ENCODE measurements around the gene PTEN. TPM values are rescaled to one million over a fixed set of nuclear protein-coding genes. Genes with fewer than 3 reads are reported as not detected.
"Not testable (repeated sequence)": the region's sequence is repeated elsewhere in the genome, so short reads cannot be mapped to it uniquely, and the experiment has no call there.

PTEN gene
- total and polyA plus RNA-seq, 2 donors (not counting 3 experiments of a cell fraction or from before 2014, with no cell fraction given) = 8.0 to 76.9 TPM

GRCh38 chr10:87852089-87852488 lies 11.3 kb upstream of the PTEN start:
- FAIRE-seq (no peak), DNase-seq (ENCODE audit: low read depth, low spot score) (no peak)
- H3K4me3 ChIP-seq (replicated peaks in 1 of 3; ENCODE audit: insufficient read depth in 1 of 3, low read depth in 1 of 3, low read length in 3 of 3) = no peak overlapping the region
- no peaks in the 10 kb centered on the region for H3K27me3 ChIP-seq (ENCODE audit: control insufficient read depth in 2 of 2, insufficient read depth in 2 of 2, low read length in 2 of 2)
- ChIA-PET CTCF (interaction anchor here (1.0 to 5.9 kb wide), 5 partner anchors 262 to 701 kb away, joined by 3 to 103 read pairs (median 15); no protein-coding TSS in a partner anchor), POLR2A (no interaction called here)
- TF ChIP-seq MAX (IDR thresholded peaks at IDR 0.05; ENCODE audit: insufficient read depth, insufficient read length) (no peak), GATA2 (IDR thresholded peaks at IDR 0.05; ENCODE audit: insufficient read depth, insufficient read length, low read depth, low read length) (no peak), MYC (IDR thresholded peaks at IDR 0.05; ENCODE audit: low read depth, low read length) (no peak), CTCF (IDR thresholded peaks at IDR 0.05; ENCODE audit: extremely low read depth in 1 of 2, insufficient read depth in 1 of 2, low read depth in 1 of 2, low read length in 2 of 2) (no peak), JUN (IDR thresholded peaks at IDR 0.05; ENCODE audit: borderline replicate concordance, insufficient read depth, insufficient read length, low read depth) (no peak), FOS (IDR thresholded peaks at IDR 0.05; ENCODE audit: borderline replicate concordance, insufficient read depth, low read length) (no peak), POLR2A (IDR thresholded peaks at IDR 0.05; ENCODE audit: low read depth, low read length) (no peak), POLR2AphosphoS5 (IDR thresholded peaks at IDR 0.05; ENCODE audit: insufficient read depth, low read depth, low read length) (no peak), EZH2 (IDR thresholded peaks at IDR 0.05; ENCODE audit: borderline replicate concordance, low read depth, low read length, severe bottlenecking) (no peak)
- H3K9me1 ChIP-seq (replicated peaks; ENCODE audit: control insufficient read depth, extremely low read depth, insufficient read depth, low read length) = no peaks in the 10 kb centered on the region
- no peak overlapping the region for H3K9ac ChIP-seq (replicated peaks; ENCODE audit: extremely low read depth, insufficient read depth, low read length)
- H3K4me1 ChIP-seq (ENCODE audit: control insufficient read depth, extremely low read depth, insufficient read depth, low read length) = no peaks in the 10 kb centered on the region
- no peak overlapping the region for H2AFZ ChIP-seq (ENCODE audit: low read depth, low read length)
- H3K9me3 ChIP-seq (replicated peaks; ENCODE audit: control insufficient read depth, insufficient read depth, low read length) = no peaks in the 10 kb centered on the region
- no peaks in the 10 kb centered on the region for H3K79me2 ChIP-seq (ENCODE audit: control insufficient read depth, insufficient read depth, low read length)
- dilution Hi-C loops (cut with MboI; ENCODE audit: extremely low pct_ligation_motif_present, low sequenced_read_pairs) (loop anchor here (25.0 kb wide), 1 partner anchor 710 kb away; no protein-coding TSS in a partner anchor), intact Hi-C loops (cut with micrococcal nuclease) (no loop called here)
- no peaks in the 10 kb centered on the region for H4K20me1 ChIP-seq (replicated peaks; ENCODE audit: control insufficient read depth, extremely low read depth, insufficient read depth, low read length)
- H3K27ac ChIP-seq (ENCODE audit: insufficient read depth, low read depth, low read length) = no peak overlapping the region
- H3K4me2 ChIP-seq (ENCODE audit: insufficient read depth, low read length) = no peak overlapping the region
- no peaks in the 10 kb centered on the region for H3K36me3 ChIP-seq (ENCODE audit: control insufficient read depth in 2 of 2, extremely low read depth in 1 of 2, insufficient read depth in 2 of 2, low read length in 2 of 2)
- BruUV-seq (replicated peaks) = no TSS peak

GRCh38 chr10:87855247-87855646 lies 8.2 kb upstream of the PTEN start:
- CTCF ChIA-PET; H2AFZ ChIP-seq (ENCODE audit: low read depth, low read length); H3K4me3 ChIP-seq (replicated peaks in 1 of 3; ENCODE audit: insufficient read depth in 1 of 3, low read depth in 1 of 3, low read length in 3 of 3); H3K27me3 ChIP-seq (ENCODE audit: control insufficient read depth in 2 of 2, insufficient read depth in 2 of 2, low read length in 2 of 2); BruUV-seq (replicated peaks); H3K79me2 ChIP-seq (ENCODE audit: control insufficient read depth, insufficient read depth, low read length); H3K9ac ChIP-seq (replicated peaks; ENCODE audit: extremely low read depth, insufficient read depth, low read length); intact Hi-C loops (cut with micrococcal nuclease); H3K27ac ChIP-seq (ENCODE audit: insufficient read depth, low read depth, low read length); FAIRE-seq; DNase-seq (ENCODE audit: low read depth, low spot score); H4K20me1 ChIP-seq (replicated peaks; ENCODE audit: control insufficient read depth, extremely low read depth, insufficient read depth, low read length); H3K9me1 ChIP-seq (replicated peaks; ENCODE audit: control insufficient read depth, extremely low read depth, insufficient read depth, low read length); H3K36me3 ChIP-seq (ENCODE audit: control insufficient read depth in 2 of 2, extremely low read depth in 1 of 2, insufficient read depth in 2 of 2, low read length in 2 of 2); H3K4me2 ChIP-seq (ENCODE audit: insufficient read depth, low read length); H3K4me1 ChIP-seq (ENCODE audit: control insufficient read depth, extremely low read depth, insufficient read depth, low read length); H3K9me3 ChIP-seq (replicated peaks; ENCODE audit: control insufficient read depth, insufficient read depth, low read length); POLR2A ChIA-PET: not testable (repeated sequence)
- dilution Hi-C loops (cut with MboI; ENCODE audit: extremely low pct_ligation_motif_present, low sequenced_read_pairs) = loop anchor here (25.0 kb wide), 1 partner anchor 707 kb away; no protein-coding TSS in a partner anchor

GRCh38 chr10:87855665-87856064 lies 7.8 kb upstream of the PTEN start:
- dilution Hi-C loops (cut with MboI; ENCODE audit: extremely low pct_ligation_motif_present, low sequenced_read_pairs) = loop anchor here (25.0 kb wide), 1 partner anchor 707 kb away; no protein-coding TSS in a partner anchor
- CTCF ChIA-PET, POLR2A ChIA-PET: not testable (repeated sequence)

More at GRCh38 chr10:87855665-87856064, 7.8 kb upstream of the PTEN start:
- DNase-seq (ENCODE audit: low read depth, low spot score); H3K9me1 ChIP-seq (replicated peaks; ENCODE audit: control insufficient read depth, extremely low read depth, insufficient read depth, low read length); H3K27ac ChIP-seq (ENCODE audit: insufficient read depth, low read depth, low read length); H3K9ac ChIP-seq (replicated peaks; ENCODE audit: extremely low read depth, insufficient read depth, low read length); H3K4me3 ChIP-seq (replicated peaks in 1 of 3; ENCODE audit: insufficient read depth in 1 of 3, low read depth in 1 of 3, low read length in 3 of 3); intact Hi-C loops (cut with micrococcal nuclease); H2AFZ ChIP-seq (ENCODE audit: low read depth, low read length); H4K20me1 ChIP-seq (replicated peaks; ENCODE audit: control insufficient read depth, extremely low read depth, insufficient read depth, low read length); H3K36me3 ChIP-seq (ENCODE audit: control insufficient read depth in 2 of 2, extremely low read depth in 1 of 2, insufficient read depth in 2 of 2, low read length in 2 of 2); H3K27me3 ChIP-seq (ENCODE audit: control insufficient read depth in 2 of 2, insufficient read depth in 2 of 2, low read length in 2 of 2); BruUV-seq (replicated peaks); H3K9me3 ChIP-seq (replicated peaks; ENCODE audit: control insufficient read depth, insufficient read depth, low read length); H3K4me1 ChIP-seq (ENCODE audit: control insufficient read depth, extremely low read depth, insufficient read depth, low read length); FAIRE-seq; H3K4me2 ChIP-seq (ENCODE audit: insufficient read depth, low read length); H3K79me2 ChIP-seq (ENCODE audit: control insufficient read depth, insufficient read depth, low read length): not testable (repeated sequence)
